Astrocyte (in vitro differentiated cells and primary cell): ENCODE results near the gene CHN1.

Experiments used
- EZH2 ChIP-seq: IDR thresholded peaks from 2 replicates; pipeline ENCODE4 v1.6.1; 2012; ENCODE audit warnings: mild to moderate bottlenecking, low read length, inconsistent platforms; ENCODE audit not compliant: insufficient read depth
- TF ChIP-seq, protein P1 (sequence below): IDR thresholded peaks from 2 replicates; pipeline ENCODE4 v1.5.1; 2011; ENCODE audit warnings: low read depth, mild to moderate bottlenecking, inconsistent platforms, low read length, moderate library complexity; ENCODE audit not compliant: insufficient read depth

DNA sequence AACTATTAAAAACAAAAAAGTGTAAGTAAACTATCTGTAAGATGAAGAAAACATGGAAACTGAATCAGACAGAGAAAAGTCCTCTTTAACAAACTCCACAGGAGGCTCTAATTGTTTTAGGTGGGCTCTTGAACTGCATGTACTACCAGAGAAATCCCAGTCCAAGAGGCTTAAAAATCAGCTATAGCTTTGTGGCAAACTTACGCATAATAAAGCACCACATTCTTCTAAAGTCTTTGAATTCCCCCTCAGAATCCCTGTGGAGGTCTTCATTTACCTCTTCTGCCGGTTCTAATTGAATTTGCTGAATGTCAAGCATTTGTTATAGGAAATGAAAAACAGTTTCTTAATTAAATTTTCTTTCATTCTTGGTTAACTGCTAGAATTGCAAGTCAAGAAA is 40.8 kb downstream of the CHN1 start:
- no peak for TF ChIP-seq EZH2
- TF ChIP-seq, protein P1, sequence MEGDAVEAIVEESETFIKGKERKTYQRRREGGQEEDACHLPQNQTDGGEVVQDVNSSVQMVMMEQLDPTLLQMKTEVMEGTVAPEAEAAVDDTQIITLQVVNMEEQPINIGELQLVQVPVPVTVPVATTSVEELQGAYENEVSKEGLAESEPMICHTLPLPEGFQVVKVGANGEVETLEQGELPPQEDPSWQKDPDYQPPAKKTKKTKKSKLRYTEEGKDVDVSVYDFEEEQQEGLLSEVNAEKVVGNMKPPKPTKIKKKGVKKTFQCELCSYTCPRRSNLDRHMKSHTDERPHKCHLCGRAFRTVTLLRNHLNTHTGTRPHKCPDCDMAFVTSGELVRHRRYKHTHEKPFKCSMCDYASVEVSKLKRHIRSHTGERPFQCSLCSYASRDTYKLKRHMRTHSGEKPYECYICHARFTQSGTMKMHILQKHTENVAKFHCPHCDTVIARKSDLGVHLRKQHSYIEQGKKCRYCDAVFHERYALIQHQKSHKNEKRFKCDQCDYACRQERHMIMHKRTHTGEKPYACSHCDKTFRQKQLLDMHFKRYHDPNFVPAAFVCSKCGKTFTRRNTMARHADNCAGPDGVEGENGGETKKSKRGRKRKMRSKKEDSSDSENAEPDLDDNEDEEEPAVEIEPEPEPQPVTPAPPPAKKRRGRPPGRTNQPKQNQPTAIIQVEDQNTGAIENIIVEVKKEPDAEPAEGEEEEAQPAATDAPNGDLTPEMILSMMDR: no peak
